Measurements from ENCODE around the gene LRIT2.
"Not testable (repeated sequence)": the region's sequence is repeated elsewhere in the genome, so short reads cannot be mapped to it uniquely, and the experiment has no call there.

LRIT2 gene

GRCh38 chr10:84180386-84180785 is 45.0 kb downstream of the LRIT2 start:
- DNase-seq = not testable (repeated sequence)

- DNase-seq = peak; percentile 69
Observed at GRCh38 chr10:84179059-84179710, 46.2 kb downstream of the LRIT2 start.

GRCh38 chr10:84178160-84178609 is 47.2 kb downstream of the LRIT2 start:
- no peak for DNase-seq

GRCh38 chr10:84177541-84178141 is 47.7 kb downstream of the LRIT2 start:
- DNase-seq = no peak

GRCh38 chr10:84176836-84177474 is 48.4 kb downstream of the LRIT2 start:
- no peak for DNase-seq

GRCh38 chr10:84176351-84176750 is 49.0 kb downstream of the LRIT2 start:
- DNase-seq = no peak

- DNase-seq = no peak
Observed at GRCh38 chr10:84175436-84175835, 49.9 kb downstream of the LRIT2 start.

- no peak for DNase-seq
Observed at GRCh38 chr10:84173501-84173929, 51.8 kb downstream of the LRIT2 start, which contains the start of gene GPR15LG. Gene GPR15LG, plus strand, starts transcription at chr10:84173801. Its CDS starts 51 bp downstream, at chr10:84173852.

- no peak for DNase-seq
Observed at GRCh38 chr10:84172467-84173356, 52.6 kb downstream of the LRIT2 start.

GRCh38 chr10:84171700-84172466 is 53.5 kb downstream of the LRIT2 start:
- not testable (repeated sequence) for DNase-seq

GRCh38 chr10:84171237-84171636 is 54.1 kb downstream of the LRIT2 start:
- not testable (repeated sequence) for DNase-seq

Data from NCI-H1105 treated with DMSO at 0.1 percent for 48 hours (cell line).